HG02798 (cell line): Measurements from ENCODE around the gene SMIM22.
"Not testable (repeated sequence)": the region's sequence is repeated elsewhere in the genome, so short reads cannot be mapped to it uniquely, and the experiment has no call there.

Experiments used
- ATAC-seq: cut with Tn5 transposase; IDR thresholded peaks from one replicate; pipeline ENCODE4 v1.9.1; 2021; ENCODE audit warnings: mild to moderate bottlenecking; ENCODE audit not compliant: unreplicated experiment, poor library complexity

The SMIM22 gene

GRCh38 chr16:4768549-4769305 is 26.4 kb upstream of the SMIM22 start:
- ATAC-seq, result peak; percentile 65

- ATAC-seq, result no peak
These were observed 25.9 kb upstream of the SMIM22 start for GRCh38 chr16:4769306-4769638.

DNA sequence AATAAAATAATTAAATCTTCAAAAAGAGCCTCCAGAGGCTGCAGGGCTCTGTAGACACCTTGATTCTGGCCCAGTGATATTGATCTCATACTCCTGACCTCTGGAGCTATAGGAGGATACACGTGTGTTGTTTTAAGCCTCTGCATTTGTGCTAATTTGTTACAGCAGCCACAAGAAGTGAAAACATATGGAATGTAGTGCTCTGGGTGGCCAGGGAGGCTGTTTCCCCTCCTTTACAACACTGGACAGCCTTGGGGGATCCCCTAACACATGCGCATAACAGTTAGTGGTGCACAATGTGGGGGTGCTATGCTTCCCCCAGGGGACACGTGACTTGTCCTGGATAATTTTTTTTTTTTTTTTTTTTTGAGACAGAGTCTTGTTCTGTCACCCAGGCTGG is 23.5 kb upstream of the SMIM22 start:
- ATAC-seq, result no peak

GRCh38 chr16:4772351-4772750 is 22.8 kb upstream of the SMIM22 start:
- ATAC-seq, result no peak

DNA sequence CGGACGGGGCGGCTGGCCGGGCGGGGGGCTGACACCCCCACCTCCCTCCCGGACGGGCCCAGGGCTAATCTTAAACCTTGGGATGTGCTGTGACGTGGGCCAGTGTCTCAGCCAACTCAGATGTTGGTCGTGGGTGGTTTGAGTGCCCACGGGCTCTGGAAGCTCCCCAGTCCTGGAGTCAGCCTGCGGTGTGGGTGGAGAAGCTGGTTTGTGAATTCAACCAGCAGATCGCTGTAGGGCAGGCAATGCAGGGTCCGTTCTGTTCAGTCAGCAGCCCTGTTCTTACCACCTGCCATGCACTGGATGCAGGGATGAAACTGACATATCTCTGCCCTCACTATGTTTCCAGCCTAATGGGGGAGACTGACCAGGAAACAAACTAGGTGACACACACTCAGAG is 20.2 kb upstream of the SMIM22 start:
- no peak for ATAC-seq

DNA sequence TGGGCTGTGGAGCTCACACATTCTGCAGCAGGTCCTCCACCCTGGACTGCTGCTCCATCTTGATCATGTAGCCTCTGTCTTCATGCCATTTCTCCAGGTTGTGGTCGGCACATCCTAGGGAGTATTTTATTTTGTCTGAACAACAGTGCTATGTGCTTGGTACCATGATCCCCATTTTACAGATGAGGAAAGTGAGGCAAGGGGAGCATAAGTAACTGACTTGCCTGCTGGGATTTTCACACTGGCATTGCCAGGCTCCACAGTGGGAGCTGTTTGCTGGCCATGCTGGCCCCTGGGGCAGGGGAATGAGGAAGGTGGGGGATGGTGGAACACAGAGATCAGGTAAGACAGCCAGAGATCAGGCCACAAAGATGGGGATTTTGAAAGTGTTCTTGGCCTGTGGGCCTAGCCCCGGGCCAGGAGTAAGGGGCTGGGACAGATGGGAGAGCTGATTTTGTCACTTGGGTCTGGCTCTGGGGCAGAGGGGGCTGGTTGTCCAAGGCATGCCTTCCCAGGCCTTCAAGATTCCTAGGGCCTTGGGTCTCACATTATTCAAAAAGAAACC is 18.9 kb upstream of the SMIM22 start:
- ATAC-seq, result no peak

DNA sequence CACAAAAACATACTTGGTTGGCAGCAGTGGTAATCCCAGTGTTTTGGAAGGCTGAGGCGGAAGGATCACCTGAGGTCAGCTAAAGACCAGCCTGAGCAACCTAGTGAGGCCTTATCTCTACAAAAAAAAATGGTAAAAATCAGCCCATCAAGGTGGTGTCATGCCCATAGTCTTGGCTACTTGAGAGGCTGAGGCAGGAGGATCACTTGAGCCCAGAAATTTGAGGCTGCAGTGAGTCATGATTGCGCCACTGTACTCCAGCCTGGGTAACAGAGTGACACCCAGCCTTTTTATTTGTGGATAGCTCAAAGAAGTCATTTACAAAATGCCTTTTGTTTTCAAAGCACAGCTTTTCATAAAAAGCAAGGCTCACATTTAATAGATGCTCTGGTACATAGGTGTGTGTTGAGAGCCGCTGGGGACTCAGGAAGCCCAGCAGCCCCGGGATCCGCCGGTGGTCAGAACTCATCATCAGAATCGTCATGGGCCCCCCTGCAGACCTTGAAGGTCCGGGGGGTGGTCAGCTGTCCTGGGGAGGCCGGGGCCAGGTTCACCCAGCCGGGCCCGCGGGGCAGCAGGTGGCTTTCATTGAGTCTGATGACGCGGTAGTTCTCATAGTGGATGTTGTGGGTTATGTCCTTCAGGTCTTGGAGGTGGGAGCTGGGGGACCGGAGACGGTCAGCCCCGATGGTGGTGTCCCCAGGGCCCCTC is 17.7 kb upstream of the SMIM22 start:
- ATAC-seq, result no peak

DNA sequence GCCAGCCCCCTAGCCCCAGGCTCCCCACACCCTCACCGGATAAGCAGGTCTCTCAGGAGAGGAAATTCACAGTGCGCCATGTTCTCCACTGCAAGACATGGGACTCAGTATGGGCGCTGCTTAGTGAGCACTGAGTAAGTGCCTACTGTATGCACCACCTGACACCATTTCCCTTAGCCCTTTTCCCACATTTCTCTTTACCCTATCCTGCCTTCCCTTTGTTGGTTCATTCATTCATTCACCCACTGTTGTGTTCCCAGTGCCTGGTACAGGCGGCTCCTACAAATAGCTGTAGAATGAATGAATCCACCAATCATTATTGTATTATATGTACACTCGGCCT is 17.1 kb upstream of the SMIM22 start:
- ATAC-seq, result no peak

DNA sequence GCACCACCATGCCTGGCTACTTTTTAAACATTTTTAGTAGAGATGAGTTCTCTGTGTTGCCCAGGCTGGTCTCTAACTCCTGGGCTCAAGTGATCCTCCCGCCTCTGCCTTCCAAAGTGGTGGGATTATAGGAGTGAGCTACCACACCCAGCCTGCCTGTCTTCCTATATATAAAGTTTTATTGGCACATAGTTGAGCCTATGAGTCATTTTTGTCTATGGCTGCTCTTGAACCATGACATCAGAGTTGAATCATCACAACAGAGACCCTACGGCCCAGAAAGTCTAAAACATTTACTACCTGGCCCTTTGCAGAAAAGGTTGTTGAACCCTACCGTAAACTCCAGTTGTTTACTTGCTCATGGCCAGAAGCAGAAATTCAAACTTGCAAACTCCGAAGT is 14.9 kb upstream of the SMIM22 start:
- no peak for ATAC-seq

DNA sequence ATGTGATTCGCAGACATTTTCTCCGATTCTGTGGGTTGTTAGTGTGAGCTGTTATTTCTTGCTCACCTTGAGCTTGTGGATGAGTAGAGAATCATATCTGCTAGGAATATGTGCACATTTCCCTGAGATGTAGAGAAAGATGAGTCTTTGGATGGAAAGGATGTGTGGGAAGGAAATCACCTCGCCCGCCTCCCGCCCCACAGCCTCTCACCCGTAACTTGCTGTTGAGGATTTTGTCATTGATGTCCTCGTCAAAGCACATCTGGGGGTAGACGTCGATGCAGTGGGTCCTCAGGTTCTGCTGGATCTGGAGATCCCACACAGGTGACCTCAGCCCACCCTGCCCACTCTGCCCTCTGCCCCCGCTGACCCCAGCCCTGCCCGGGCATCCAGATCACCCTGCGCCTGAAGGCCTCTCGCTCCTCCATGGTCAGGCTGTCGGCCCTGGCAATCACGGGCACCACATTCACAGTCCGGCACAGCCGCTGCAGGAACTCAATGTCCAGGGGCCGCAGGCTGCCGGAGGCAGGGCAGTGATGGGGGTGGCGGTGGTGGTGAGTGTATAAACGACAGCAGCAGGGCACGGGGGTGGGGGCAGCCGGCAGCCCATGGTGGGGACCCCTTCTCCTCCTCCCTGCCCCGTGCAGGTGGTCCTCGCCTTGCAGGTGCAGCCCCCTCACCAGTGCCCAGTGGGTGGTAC is 11.8 kb upstream of the SMIM22 start:
- no peak for ATAC-seq

DNA sequence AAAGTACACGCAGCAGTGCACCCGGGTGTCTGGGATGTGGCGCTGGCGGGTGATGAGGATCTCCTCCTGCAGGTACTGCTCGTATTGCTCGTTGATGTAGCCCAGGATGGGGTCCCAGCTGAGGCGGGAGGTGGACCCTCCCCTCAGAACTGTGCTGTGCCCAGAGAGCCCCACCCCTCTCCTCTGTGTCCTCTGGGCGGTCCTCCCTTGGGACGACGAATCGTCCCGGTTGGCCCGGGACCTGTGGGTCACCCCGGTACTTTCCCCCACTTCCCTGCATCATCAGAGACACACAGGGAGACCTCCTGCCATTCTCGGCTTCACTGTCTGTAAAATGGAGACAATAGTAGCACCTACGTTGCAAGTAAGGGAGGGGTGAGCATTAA is 11.2 kb upstream of the SMIM22 start:
- ATAC-seq, result no peak

DNA sequence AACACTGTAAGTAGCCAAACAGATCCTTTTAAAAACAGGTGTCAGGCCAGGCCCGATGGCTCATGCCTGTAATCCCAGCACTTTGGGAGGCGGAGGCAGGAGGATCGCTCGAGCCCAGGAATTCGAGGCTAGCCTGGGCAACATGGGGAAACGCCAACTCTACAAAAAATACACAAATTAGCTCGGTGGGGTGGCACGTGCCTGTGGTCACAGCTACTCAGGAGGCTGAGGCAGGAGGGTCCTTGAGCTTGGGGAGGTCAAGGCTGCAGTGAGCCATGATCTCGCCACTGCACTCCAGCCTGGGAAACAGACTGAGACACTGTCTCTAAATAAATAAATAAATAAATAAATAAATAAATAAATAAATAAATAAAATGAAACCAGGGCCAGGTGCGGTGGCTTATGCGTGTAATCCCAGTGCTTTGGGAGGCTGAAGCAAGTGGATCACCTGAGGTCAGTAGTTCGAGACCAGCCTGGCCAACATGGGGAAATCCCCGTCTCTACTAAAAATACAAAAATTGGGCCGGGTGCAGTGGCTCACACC is 10.7 kb upstream of the SMIM22 start:
- not testable (repeated sequence) for ATAC-seq

- no peak for ATAC-seq
These were observed 9.3 kb upstream of the SMIM22 start for GRCh38 chr16:4785758-4786433.

DNA sequence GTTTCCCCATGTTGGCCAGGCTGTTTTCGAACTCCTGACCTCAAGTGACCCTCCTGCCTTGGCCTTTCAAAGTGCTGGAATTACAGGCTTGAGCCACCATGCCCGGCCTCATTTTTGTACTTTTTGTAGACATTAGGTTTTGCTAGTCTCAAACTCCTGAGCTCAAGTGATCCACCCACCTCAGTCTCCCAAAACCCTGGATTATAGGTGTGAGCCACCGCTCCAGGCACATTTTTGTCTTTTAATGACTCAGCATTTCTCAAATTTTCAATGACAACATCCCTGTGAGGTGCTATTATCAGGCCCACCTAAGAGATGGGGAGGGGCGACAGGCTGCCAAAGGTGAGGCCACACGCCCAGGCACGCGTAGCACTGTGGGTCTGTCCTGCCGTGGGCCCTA is 8.1 kb upstream of the SMIM22 start:
- no peak for ATAC-seq

DNA sequence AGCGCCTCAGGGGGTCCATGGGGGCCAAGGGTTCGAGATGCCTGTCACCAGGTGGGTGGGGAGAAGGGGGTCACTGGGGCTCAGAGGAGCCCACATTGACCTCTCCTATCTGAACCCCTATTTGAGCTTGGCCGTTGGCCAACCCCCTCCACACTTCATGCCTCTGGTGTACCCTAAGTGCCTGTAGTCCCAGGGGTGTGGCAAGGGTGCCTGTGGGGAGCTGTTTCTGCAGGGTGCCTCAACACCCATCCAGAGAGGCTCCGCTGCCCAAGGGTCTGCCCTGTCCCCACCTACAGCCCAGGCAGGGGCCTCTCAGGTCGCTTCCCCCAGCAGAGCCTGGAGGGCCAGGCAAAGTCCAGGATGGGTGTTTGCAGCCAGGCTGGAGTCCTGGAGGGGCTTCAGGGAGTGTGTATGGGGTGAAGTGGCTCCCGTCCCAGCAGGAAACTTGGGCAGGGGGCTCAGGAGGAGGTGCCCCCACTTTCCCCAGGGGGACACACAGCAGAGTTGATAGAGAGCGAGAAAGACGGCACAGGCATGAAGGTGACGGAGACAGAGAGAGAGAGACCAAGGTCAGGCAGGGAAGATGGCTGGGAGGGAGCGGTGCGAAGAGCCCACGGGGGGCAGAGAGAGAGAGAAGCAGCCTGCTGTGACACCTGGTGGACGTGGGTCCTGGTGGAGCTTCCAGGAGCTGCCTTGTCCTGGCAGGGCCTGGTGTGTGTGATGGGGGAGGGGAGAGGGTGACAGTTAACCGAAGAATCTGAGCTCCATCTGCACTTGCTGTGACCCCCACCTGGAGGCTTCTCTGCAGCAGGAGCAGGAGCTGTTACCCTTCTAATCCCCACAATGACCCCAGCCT is 7.3 kb upstream of the SMIM22 start, which contains the start of gene SEPTIN12:
SEPTIN12 (minus strand) TSS at position 719 of the 856 bp plus-strand sequence; CDS start at position 19, 700 bp downstream.
- ATAC-seq, result no peak

DNA sequence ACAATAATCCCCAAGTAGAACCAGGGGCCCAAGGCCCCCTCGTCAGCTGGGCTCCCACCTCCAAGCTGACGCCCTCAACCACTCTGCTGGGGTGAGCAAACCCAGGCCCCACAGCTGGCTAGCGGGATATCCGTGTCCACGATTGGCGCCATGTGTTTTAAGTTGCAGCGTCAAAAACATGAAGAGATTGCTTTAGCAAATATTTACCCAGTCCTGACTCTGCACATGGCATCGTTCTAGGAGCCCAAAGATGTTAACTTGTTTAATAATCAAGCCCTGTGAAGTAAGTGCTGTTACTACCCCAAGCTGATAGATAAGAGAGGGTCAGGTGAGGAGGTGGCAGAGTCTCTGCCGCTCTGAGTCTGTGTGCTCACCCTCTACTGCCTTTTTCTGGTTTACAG is 6.7 kb upstream of the SMIM22 start:
- no peak for ATAC-seq

DNA sequence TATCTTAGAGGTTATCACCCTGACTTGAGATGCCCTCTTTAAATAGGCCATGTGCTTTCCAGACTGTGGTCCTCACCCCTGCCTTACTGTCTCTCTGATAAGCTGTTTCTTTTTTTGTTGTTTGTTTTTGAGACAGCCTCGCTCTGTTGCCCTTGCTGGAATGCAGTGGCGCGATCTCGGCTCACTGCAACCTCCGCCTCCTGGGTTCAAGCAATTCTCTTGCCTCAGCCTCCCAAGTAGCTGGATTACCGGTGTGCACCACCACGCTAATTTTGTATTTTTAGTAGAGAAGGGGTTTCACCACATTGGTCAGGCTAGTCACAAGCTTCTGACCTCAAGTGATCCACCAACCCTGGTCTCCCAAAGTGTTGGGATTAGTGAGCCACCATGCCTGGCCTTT is 6.3 kb upstream of the SMIM22 start:
- no peak for ATAC-seq

- no peak for ATAC-seq
These were observed 4.9 kb upstream of the SMIM22 start for GRCh38 chr16:4790261-4790660.

GRCh38 chr16:4790871-4791270 is 4.3 kb upstream of the SMIM22 start:
- no peak for ATAC-seq
